Stimulated activated naive CD8-positive, alpha-beta T cell treated with anti-CD3 and anti-CD28 coated beads, Interleukin-15, Interleukin-2, amounts not matched to agents 100 ng/mL and 50 ng/mL, for 24 hours (primary cell): Measurements from ENCODE around the gene ESPNL.

ENCODE experiments used
- H3K27ac Mint-ChIP-seq: one replicate; pipeline ENCODE4 v1.8.0; 2021; ENCODE audit warnings: mild to moderate bottlenecking, mixed read lengths
- H3K27me3 Mint-ChIP-seq: one replicate; pipeline ENCODE4 v1.8.0; 2021; ENCODE audit warnings: mixed read lengths
- H3K36me3 Mint-ChIP-seq: one replicate; pipeline ENCODE4 v1.8.0; 2021; ENCODE audit warnings: low read depth, mixed read lengths
- H3K4me1 Mint-ChIP-seq: one replicate; pipeline ENCODE4 v1.8.0; 2021; ENCODE audit warnings: low read depth, mixed read lengths
- H3K4me3 Mint-ChIP-seq: one replicate; pipeline ENCODE4 v1.8.0; 2021; ENCODE audit warnings: mild to moderate bottlenecking, mixed read lengths
- H3K9me3 Mint-ChIP-seq: one replicate; pipeline ENCODE4 v1.8.0; 2021; ENCODE audit warnings: mixed read lengths

ESPNL gene

GRCh38 chr2:238087211-238087610 is 12.9 kb upstream of the ESPNL start:
- no peaks in the 10 kb centered on the region for H3K9me3 Mint-ChIP-seq
- H3K4me3 Mint-ChIP-seq, result no peak overlapping the region
- no peak overlapping the region for H3K27ac Mint-ChIP-seq
- no peaks in the 10 kb centered on the region for H3K4me1 Mint-ChIP-seq
- no peaks in the 10 kb centered on the region for H3K27me3 Mint-ChIP-seq
- H3K36me3 Mint-ChIP-seq, result peaks cover 73% of the 10 kb centered on the region

GRCh38 chr2:238090887-238091286 is 9.3 kb upstream of the ESPNL start:
- no peaks in the 10 kb centered on the region for H3K9me3 Mint-ChIP-seq
- no peak overlapping the region for H3K27ac Mint-ChIP-seq
- no peak overlapping the region for H3K4me3 Mint-ChIP-seq
- H3K4me1 Mint-ChIP-seq, result no peaks in the 10 kb centered on the region
- H3K36me3 Mint-ChIP-seq, result peaks cover 55% of the 10 kb centered on the region
- H3K27me3 Mint-ChIP-seq, result no peaks in the 10 kb centered on the region

GRCh38 chr2:238091436-238092060 is 8.6 kb upstream of the ESPNL start:
- no peaks in the 10 kb centered on the region for H3K4me1 Mint-ChIP-seq

GRCh38 chr2:238092486-238093035 is 7.6 kb upstream of the ESPNL start:
- H3K36me3 Mint-ChIP-seq, result peaks cover 48% of the 10 kb centered on the region
- H3K27ac Mint-ChIP-seq, result no peak overlapping the region
- no peak overlapping the region for H3K4me3 Mint-ChIP-seq
- no peaks in the 10 kb centered on the region for H3K27me3 Mint-ChIP-seq
- no peaks in the 10 kb centered on the region for H3K4me1 Mint-ChIP-seq
- no peaks in the 10 kb centered on the region for H3K9me3 Mint-ChIP-seq

More at GRCh38 chr2:238091436-238092060, 8.6 kb upstream of the ESPNL start:
- H3K36me3 Mint-ChIP-seq, result peaks cover 53% of the 10 kb centered on the region
- H3K27me3 Mint-ChIP-seq, result no peaks in the 10 kb centered on the region
- H3K9me3 Mint-ChIP-seq, result no peaks in the 10 kb centered on the region
- no peak overlapping the region for H3K4me3 Mint-ChIP-seq
- H3K27ac Mint-ChIP-seq, result no peak overlapping the region

DNA sequence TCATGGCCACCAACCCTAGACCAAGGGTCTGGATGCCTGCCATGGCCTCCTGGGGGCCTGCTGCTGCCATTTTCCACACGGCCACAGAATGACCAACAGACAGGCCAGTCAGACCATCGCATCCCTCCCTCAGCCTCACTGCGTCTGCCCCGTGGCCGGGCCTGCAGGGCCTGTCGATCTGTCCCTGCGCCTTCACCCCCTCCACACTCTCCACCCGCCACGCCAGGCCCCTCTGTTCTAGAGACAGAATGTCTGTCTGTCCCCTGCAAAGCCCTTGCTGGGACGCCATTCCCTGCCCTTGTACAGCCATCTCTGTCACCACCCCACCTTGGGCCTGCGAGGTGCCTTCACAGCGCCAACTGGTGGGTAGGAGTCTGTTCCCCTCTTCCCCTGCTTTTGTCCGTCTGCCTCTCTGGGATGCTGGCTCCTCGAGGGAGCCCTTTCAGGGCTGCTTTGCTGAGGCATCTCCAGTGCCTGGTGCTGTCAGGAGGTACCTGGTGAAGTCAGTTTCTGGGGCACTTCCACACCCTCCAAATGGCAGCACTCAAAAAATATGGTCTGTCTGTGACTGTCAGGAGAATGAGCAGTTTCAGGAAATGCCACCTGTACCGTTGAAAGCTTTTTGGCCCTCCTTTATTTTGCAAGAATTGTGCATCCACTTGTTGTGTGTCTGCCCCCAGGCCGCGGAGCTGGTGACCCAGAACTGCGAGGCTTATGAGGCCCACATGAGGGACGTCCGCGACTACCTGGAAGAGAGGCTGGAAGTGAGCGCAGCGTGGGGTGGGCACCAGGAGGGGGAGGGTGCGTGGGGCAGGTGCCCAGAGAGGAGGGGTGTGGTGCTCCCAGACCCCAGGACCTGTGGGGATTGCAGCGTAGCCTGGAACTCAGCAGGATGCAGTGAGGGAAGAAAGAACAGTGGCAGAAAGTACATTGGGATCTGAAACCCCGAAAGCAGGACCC is 6.7 kb upstream of the ESPNL start:
- H3K27ac Mint-ChIP-seq, result no peak overlapping the region
- no peak overlapping the region for H3K4me3 Mint-ChIP-seq
- H3K4me1 Mint-ChIP-seq, result peaks cover 2% of the 10 kb centered on the region
- H3K27me3 Mint-ChIP-seq, result no peaks in the 10 kb centered on the region
- peaks cover 46% of the 10 kb centered on the region for H3K36me3 Mint-ChIP-seq
- H3K9me3 Mint-ChIP-seq, result no peaks in the 10 kb centered on the region

DNA sequence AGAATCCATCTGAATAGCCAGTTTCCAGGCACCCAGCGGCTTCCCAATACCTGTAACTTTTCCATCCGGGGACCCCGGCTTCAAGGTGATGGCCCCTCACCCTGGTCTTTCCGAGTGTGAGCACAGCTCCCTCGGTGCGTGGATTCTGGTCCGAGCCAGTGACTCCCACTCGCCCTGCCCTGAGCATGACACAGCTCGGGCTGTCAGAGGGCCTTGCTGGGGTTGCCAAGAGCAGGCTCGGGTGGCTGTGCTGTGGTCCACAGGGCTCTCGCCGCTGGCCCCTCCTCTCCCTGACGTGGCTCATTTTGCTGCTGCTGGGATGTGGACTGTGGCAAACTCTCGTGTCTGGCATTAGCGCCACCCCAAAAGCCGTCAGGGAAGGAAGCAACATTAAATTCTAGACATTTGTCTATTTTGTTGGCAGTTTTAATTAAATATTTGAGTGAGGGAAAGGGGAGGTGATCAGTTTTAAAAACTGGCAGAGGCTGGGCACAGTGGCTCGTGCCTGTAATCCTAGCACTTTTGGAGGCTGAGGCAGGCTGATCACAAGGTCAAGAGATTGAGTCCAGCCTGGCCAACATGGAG is 5.6 kb upstream of the ESPNL start:
- no peaks in the 10 kb centered on the region for H3K9me3 Mint-ChIP-seq
- H3K36me3 Mint-ChIP-seq, result peaks cover 38% of the 10 kb centered on the region
- H3K4me3 Mint-ChIP-seq, result no peak overlapping the region
- no peak overlapping the region for H3K27ac Mint-ChIP-seq
- H3K4me1 Mint-ChIP-seq, result peaks cover 11% of the 10 kb centered on the region
- H3K27me3 Mint-ChIP-seq, result no peaks in the 10 kb centered on the region

DNA sequence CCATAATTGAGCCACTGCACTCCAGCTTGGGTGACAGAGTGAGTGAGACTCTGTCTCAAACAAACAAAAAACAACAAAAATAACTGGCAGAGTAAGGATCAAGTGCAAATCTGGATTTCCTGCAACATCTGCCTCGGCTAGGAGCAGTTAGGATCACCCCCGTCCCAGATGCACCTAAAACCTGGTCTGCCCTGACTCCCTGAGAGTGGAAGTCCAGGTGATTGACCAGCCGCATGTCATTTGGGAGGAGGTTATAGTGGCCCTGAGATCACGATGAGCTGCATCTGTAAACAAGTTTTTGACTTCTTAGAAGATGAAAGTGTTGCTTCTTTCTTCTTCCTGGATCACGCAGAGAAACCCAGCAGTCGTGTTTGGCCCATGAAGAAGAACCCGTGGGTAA is 5.0 kb upstream of the ESPNL start:
- Mint-ChIP-seq H3K9me3 (no peaks in the 10 kb centered on the region), H3K27me3 (no peaks in the 10 kb centered on the region), H3K27ac (no peak overlapping the region), H3K4me3 (no peak overlapping the region), H3K4me1 (peaks cover 11% of the 10 kb centered on the region), H3K36me3 (peaks cover 32% of the 10 kb centered on the region)

- Mint-ChIP-seq H3K27me3 (no peaks in the 10 kb centered on the region), H3K9me3 (no peaks in the 10 kb centered on the region), H3K27ac (no peak overlapping the region), H3K4me1 (peaks cover 11% of the 10 kb centered on the region), H3K36me3 (peaks cover 23% of the 10 kb centered on the region), H3K4me3 (no peak overlapping the region)
Measured at GRCh38 chr2:238096311-238097011, 3.7 kb upstream of the ESPNL start.

- H3K27ac Mint-ChIP-seq, result peak overlapping the region; percentile 61
- H3K4me1 Mint-ChIP-seq, result peaks cover 11% of the 10 kb centered on the region
- H3K27me3 Mint-ChIP-seq, result no peaks in the 10 kb centered on the region
- H3K4me3 Mint-ChIP-seq, result no peak overlapping the region
- H3K36me3 Mint-ChIP-seq, result peaks cover 23% of the 10 kb centered on the region
- no peaks in the 10 kb centered on the region for H3K9me3 Mint-ChIP-seq
Measured at GRCh38 chr2:238097201-238097987, 2.7 kb upstream of the ESPNL start.

- Mint-ChIP-seq H3K4me3 (no peak overlapping the region), H3K36me3 (peaks cover 19% of the 10 kb centered on the region), H3K4me1 (peaks cover 11% of the 10 kb centered on the region), H3K9me3 (no peaks in the 10 kb centered on the region), H3K27ac (peak overlapping the region; percentile 46), H3K27me3 (no peaks in the 10 kb centered on the region)
Measured at GRCh38 chr2:238097988-238098871, 1.9 kb upstream of the ESPNL start.

- H3K27me3 Mint-ChIP-seq, result no peaks in the 10 kb centered on the region
- H3K4me3 Mint-ChIP-seq, result no peak overlapping the region
- no peaks in the 10 kb centered on the region for H3K9me3 Mint-ChIP-seq
- peaks cover 11% of the 10 kb centered on the region for H3K4me1 Mint-ChIP-seq
- peaks cover 19% of the 10 kb centered on the region for H3K36me3 Mint-ChIP-seq
- peak overlapping the region; percentile 46 for H3K27ac Mint-ChIP-seq
Measured at GRCh38 chr2:238098901-238099713, 1.0 kb upstream of the ESPNL start.

DNA sequence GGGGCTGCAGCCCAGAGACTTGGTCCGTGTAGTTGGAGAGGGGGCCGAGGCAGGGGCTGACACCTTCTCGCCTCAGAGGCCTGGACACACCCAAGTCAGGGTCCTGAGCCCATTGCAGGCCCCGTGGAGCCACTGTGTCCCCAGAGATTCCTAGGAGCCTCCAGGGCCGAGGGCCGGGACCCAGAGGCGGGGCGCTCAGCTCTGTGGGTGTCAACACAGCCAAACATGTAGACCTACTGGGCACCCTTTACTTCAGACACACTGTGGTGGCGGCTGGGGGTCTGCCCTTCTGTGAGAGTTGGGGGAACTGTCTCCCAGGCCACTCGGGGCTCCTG is 459 bp upstream of the ESPNL start:
- Mint-ChIP-seq H3K4me1 (peaks cover 11% of the 10 kb centered on the region), H3K9me3 (no peaks in the 10 kb centered on the region), H3K36me3 (peaks cover 16% of the 10 kb centered on the region), H3K27ac (no peak overlapping the region), H3K4me3 (no peak overlapping the region), H3K27me3 (no peaks in the 10 kb centered on the region)
